Measurements from ENCODE around the gene CACTIN.

DNA sequence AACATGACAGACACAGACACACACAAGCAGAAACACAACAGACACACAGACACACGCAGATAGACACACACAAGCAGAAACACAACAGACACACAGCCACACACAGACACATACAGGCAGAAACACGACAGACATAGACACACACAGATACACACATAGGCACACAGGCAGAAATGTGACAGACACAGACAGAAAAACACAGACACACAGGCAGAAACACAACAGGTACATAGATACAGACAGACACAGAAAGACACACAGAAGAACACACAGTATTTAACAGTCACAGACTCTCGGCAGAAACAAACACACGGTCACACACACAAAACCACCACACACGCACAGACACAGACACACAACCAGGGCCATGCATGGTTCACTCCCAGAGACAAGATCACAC, 20.8 kb downstream of the CACTIN start:
- no peak for TF ChIP-seq POLR2A (IDR thresholded peaks at IDR 0.05)
- TF ChIP-seq POLR2AphosphoS5 (IDR thresholded peaks at IDR 0.05), result no peak
